Spleen (tissue), 7 donors: ENCODE data around the gene CCNB2.

Experiments
- CTCF ChIP-seq, 11 experiments: fragments of 200-600 bp in 7 of 11; fragments of 450-650 bp in 4 of 11; sonication (generic) in 4 of 11; IDR thresholded peaks in 8 of 11; conservative IDR thresholded peaks in 3 of 11; 1 replicate in 7 of 11; 2 replicates in 4 of 11; pipeline versions ENCODE4 v1.4.0 to v1.8.0; 2016 to 2021; ENCODE audit warnings: antibody characterized with exemption in 11 of 11, inconsistent platforms in 4 of 11, mild to moderate bottlenecking in 1 of 11
- POLR2A ChIP-seq, 3 donors: fragments of 450-650 bp; IDR thresholded peaks; one replicate each; pipeline ENCODE4 v1.5.1; 2017; ENCODE audit warnings: antibody characterized with exemption in 3 of 3, mild to moderate bottlenecking in 1 of 3
- POLR2AphosphoS5 ChIP-seq, 3 donors: sonication (generic); formaldehyde crosslinking; IDR thresholded peaks; one replicate each; pipeline ENCODE4 v1.5.1; 2017; ENCODE audit warnings: antibody characterized with exemption in 3 of 3
- donor health status: DM: no; HTN: no; CAD: no; lungs with moderate emphysema.
- donor health status: DM: no; HTN: no; CAD: no.
- donor health status: DM: no; HTN: no; CAD: no.

- no peak for TF ChIP-seq CTCF (IDR thresholded peaks at IDR 0.05 in 8 of 11, conservative IDR thresholded peaks at IDR 0.05 in 3 of 11)
- no peak for TF ChIP-seq POLR2AphosphoS5 (IDR thresholded peaks at IDR 0.05)
- no peak for TF ChIP-seq POLR2A (IDR thresholded peaks at IDR 0.05)
These were observed 53.7 kb downstream of the CCNB2 start for GRCh38 chr15:59158701-59159034.
